HepG2 (cell line): ENCODE data around the gene RAB6A. TPM values are rescaled to one million over a fixed set of nuclear protein-coding genes. Genes with fewer than 3 reads are reported as not detected.

Experiments used
- ATM ChIP-seq: fragments of 450-650 bp; IDR thresholded peaks from 2 replicates; pipeline ENCODE4 v1.7.1; 2017; ENCODE audit warnings: mild to moderate bottlenecking, borderline replicate concordance
- FOSL2 ChIP-seq: sonication (generic); formaldehyde crosslinking; IDR thresholded peaks from 2 replicates; pipeline ENCODE4 v1.4.0; 2020; ENCODE audit warnings: missing genetic modification reagents
- IRF2 ChIP-seq: IDR thresholded peaks from 2 replicates; pipeline ENCODE4 v1.6.1; 2018; ENCODE audit warnings: missing genetic modification reagents, missing compliant biosample characterization
- PHF5A ChIP-seq: IDR thresholded peaks from one replicate; pipeline ENCODE4 v1.6.1; 2018; ENCODE audit warnings: low read depth, missing genetic modification reagents; ENCODE audit not compliant: unreplicated experiment
- RXRB ChIP-seq: IDR thresholded peaks from 2 replicates; pipeline ENCODE4 v1.6.1; 2016; ENCODE audit warnings: borderline replicate concordance, missing genetic modification reagents, missing compliant biosample characterization
- TSC22D2 ChIP-seq: sonication (generic); formaldehyde crosslinking; IDR thresholded peaks from 2 replicates; pipeline ENCODE4 v1.5.1; 2020; ENCODE audit warnings: missing genetic modification reagents, mild to moderate bottlenecking, borderline replicate concordance
- YEATS2 ChIP-seq: sonication (generic); formaldehyde crosslinking; IDR thresholded peaks from 2 replicates; pipeline ENCODE4 v1.4.0; 2020; ENCODE audit warnings: missing genetic modification reagents, borderline replicate concordance
- ZBTB25 ChIP-seq: IDR thresholded peaks from 2 replicates; pipeline ENCODE4 v1.6.1; 2018; ENCODE audit warnings: missing genetic modification reagents
- ZHX2 ChIP-seq, 2 experiments: sonication (generic) in 1 of 2; formaldehyde crosslinking in 1 of 2; IDR thresholded peaks; 2 replicates each; pipeline versions ENCODE4 v1.6.1 to v1.9.0; 2014 to 2022; ENCODE audit warnings: antibody characterized with exemption in 1 of 2, borderline replicate concordance in 1 of 2, inconsistent platforms in 1 of 2, low read depth in 1 of 2, missing genetic modification reagents in 1 of 2
- ZMYM4 ChIP-seq: sonication (generic); formaldehyde crosslinking; IDR thresholded peaks from 2 replicates; pipeline ENCODE4 v1.8.1; 2023; ENCODE audit warnings: mild to moderate bottlenecking, missing genetic modification reagents
- ZNF468 ChIP-seq: sonication (generic); formaldehyde crosslinking; IDR thresholded peaks from 2 replicates; pipeline ENCODE4 v1.8.0; 2022; ENCODE audit warnings: mild to moderate bottlenecking, moderate library complexity, missing genetic modification reagents
- ZNF614 ChIP-seq: IDR thresholded peaks from 2 replicates; pipeline ENCODE4 v1.6.1; 2018; ENCODE audit warnings: missing biosample characterization, missing genetic modification reagents, inconsistent platforms, borderline replicate concordance
- polyA plus RNA-seq, 8 experiments: library from polyadenylated mRNA; depleted of rRNA in 3 of 8; stranded (reverse) in 7 of 8; unstranded in 1 of 8; fragments of >200 nt; fragmentation: Illumina TruSeq in 4 of 8; extraction: Trizol in 4 of 8; gene quantifications; 2 replicates each; pipeline versions ENCODE4 v1.2.1 to v1.2.3, GENCODE V29; 2011 to 2016; ENCODE audit warnings: low read depth in 4 of 8, missing spikeins in 1 of 8, mixed read lengths in 1 of 8; ENCODE audit not compliant: insufficient read depth in 1 of 8
- total RNA-seq, 5 experiments: library from RNA; depleted of rRNA; stranded (reverse); fragments of >200 nt; fragmentation: Illumina TruSeq; extraction: Trizol; gene quantifications; 2 replicates each; pipeline ENCODE4 v1.2.3, GENCODE V29; 2016; ENCODE audit warnings: low read depth in 1 of 5
- TF ChIP-seq, protein P1 (sequence below): sonication (generic); formaldehyde crosslinking; IDR thresholded peaks from 2 replicates; pipeline ENCODE4 v1.4.0; 2020; ENCODE audit warnings: missing genetic modification reagents, borderline replicate concordance
- TF ChIP-seq, protein P2 (sequence below): sonication (generic); formaldehyde crosslinking; IDR thresholded peaks from 2 replicates; pipeline ENCODE4 v1.5.0; 2020; ENCODE audit warnings: mild to moderate bottlenecking, missing genetic modification reagents

Gene RAB6A
- total and polyA plus RNA-seq, 2 of the 13 experiments (the other 11 are each of a cell fraction or from before 2014, with no cell fraction given) = 74.3 to 121 TPM

- TF ChIP-seq, protein P1, sequence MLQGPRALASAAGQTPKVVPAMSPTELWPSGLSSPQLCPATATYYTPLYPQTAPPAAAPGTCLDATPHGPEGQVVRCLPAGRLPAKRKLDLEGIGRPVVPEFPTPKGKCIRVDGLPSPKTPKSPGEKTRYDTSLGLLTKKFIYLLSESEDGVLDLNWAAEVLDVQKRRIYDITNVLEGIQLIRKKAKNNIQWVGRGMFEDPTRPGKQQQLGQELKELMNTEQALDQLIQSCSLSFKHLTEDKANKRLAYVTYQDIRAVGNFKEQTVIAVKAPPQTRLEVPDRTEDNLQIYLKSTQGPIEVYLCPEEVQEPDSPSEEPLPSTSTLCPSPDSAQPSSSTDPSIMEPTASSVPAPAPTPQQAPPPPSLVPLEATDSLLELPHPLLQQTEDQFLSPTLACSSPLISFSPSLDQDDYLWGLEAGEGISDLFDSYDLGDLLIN (CRISPR knock-in tag) = peak; percentile 0; the same call in 1 of the 2 replicates
- TF ChIP-seq IRF2 (CRISPR knock-in tag) = peak; percentile 79; the same call in 1 of the 2 replicates
- TF ChIP-seq ZNF614 (CRISPR knock-in tag) = peak; percentile 13; the same call in 1 of the 2 replicates
- peak; percentile 89 for TF ChIP-seq YEATS2 (CRISPR knock-in tag)
- TF ChIP-seq TSC22D2 (CRISPR knock-in tag) = peak; percentile 83; the same call in 1 of the 2 replicates
- 0 out of 2 replicates have a peak, but pooled peaks have one; percentile 36 for TF ChIP-seq RXRB (CRISPR knock-in tag)
- no peak for TF ChIP-seq ATM
- TF ChIP-seq FOSL2 (CRISPR knock-in tag) = peak; percentile 74
- TF ChIP-seq, protein P2, sequence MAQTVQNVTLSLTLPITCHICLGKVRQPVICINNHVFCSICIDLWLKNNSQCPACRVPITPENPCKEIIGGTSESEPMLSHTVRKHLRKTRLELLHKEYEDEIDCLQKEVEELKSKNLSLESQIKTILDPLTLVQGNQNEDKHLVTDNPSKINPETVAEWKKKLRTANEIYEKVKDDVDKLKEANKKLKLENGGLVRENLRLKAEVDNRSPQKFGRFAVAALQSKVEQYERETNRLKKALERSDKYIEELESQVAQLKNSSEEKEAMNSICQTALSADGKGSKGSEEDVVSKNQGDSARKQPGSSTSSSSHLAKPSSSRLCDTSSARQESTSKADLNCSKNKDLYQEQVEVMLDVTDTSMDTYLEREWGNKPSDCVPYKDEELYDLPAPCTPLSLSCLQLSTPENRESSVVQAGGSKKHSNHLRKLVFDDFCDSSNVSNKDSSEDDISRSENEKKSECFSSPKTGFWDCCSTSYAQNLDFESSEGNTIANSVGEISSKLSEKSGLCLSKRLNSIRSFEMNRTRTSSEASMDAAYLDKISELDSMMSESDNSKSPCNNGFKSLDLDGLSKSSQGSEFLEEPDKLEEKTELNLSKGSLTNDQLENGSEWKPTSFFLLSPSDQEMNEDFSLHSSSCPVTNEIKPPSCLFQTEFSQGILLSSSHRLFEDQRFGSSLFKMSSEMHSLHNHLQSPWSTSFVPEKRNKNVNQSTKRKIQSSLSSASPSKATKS (CRISPR knock-in tag) = 0 out of 2 replicates have a peak, but pooled peaks have one; percentile 61
- no peak for TF ChIP-seq ZNF468 (CRISPR knock-in tag)
- peak; percentile 87 for TF ChIP-seq ZHX2 (IDR thresholded peaks at IDR 0.05; ENCODE audit: low read depth)
- TF ChIP-seq ZHX2 (CRISPR knock-in tag; IDR thresholded peaks at IDR 0.05; ENCODE audit: borderline replicate concordance) = no peak
- peak; percentile 82 for TF ChIP-seq PHF5A
- peak; percentile 91 for TF ChIP-seq ZMYM4
- peak; percentile 86 for TF ChIP-seq ZBTB25 (CRISPR knock-in tag)
These were observed 27.0 kb upstream of the RAB6A start, which contains the start of gene MRPL48 (continued) for GRCh38 chr11:73787643-73788558.
